ENCODE measurements around the gene DDR2. TPM values are rescaled to one million over a fixed set of nuclear protein-coding genes. Genes with fewer than 3 reads are reported as not detected.

Gene DDR2
- total RNA-seq, 1 donor from 2014 or later: 4.7 TPM

- no peak for TF ChIP-seq CTCF (IDR thresholded peaks at IDR 0.05; ENCODE audit: insufficient read depth, low read length, severe bottlenecking)
- no peak for FAIRE-seq
- Histone ChIP-seq H3K36me3 (ENCODE audit: control insufficient read depth, insufficient read depth, low read length) (no peaks in the 10 kb centered on the region), H3K27me3 (ENCODE audit: control insufficient read depth, insufficient read depth, low read length) (no peaks in the 10 kb centered on the region), H3K4me3 (ENCODE audit: low read depth, low read length) (no peak overlapping the region)
- no peak for DNase-seq (ENCODE audit: low read depth)
Observed at GRCh38 chr1:162702628-162703027, 70.4 kb downstream of the DDR2 start.

- Histone ChIP-seq H3K27me3 (ENCODE audit: control insufficient read depth, insufficient read depth, low read length) (no peaks in the 10 kb centered on the region), H3K36me3 (ENCODE audit: control insufficient read depth, insufficient read depth, low read length) (no peaks in the 10 kb centered on the region), H3K4me3 (ENCODE audit: low read depth, low read length) (no peak overlapping the region)
- DNase-seq (ENCODE audit: low read depth) (no peak), FAIRE-seq (no peak)
- no peak for TF ChIP-seq CTCF (IDR thresholded peaks at IDR 0.05; ENCODE audit: insufficient read depth, low read length, severe bottlenecking)
Observed at GRCh38 chr1:162703708-162704107, 71.4 kb downstream of the DDR2 start.

- DNase-seq (ENCODE audit: low read depth) (no peak), FAIRE-seq (no peak)
- no peak overlapping the region for H3K4me3 ChIP-seq (ENCODE audit: low read depth, low read length)
- no peaks in the 10 kb centered on the region for H3K27me3 ChIP-seq (ENCODE audit: control insufficient read depth, insufficient read depth, low read length)
- H3K36me3 ChIP-seq (ENCODE audit: control insufficient read depth, insufficient read depth, low read length): no peaks in the 10 kb centered on the region
- TF ChIP-seq CTCF (IDR thresholded peaks at IDR 0.05; ENCODE audit: insufficient read depth, low read length, severe bottlenecking): no peak
Observed at GRCh38 chr1:162704673-162705424, 72.6 kb downstream of the DDR2 start.

DNA sequence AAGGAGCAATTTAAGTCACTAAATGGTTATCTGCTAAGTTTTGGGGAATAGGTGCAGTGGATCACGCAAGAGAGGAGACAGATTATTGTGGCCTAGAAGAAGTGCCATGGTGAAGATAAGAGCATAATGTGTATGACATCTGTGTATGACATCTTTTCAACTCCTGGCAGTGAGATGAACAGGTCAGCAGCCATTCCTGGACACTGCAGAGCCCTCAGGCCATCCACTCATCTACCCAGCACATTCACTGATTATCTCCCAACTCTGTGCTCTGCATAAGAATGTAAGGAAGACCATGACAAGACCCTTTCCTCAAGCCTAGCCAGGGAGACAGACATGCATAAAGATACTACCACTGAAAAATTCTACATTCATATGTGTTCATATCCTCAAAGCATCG lies 73.7 kb downstream of the DDR2 start:
- no peak for DNase-seq (ENCODE audit: low read depth)
- no peak overlapping the region for H3K4me3 ChIP-seq (ENCODE audit: low read depth, low read length)
- no peak for TF ChIP-seq CTCF (IDR thresholded peaks at IDR 0.05; ENCODE audit: insufficient read depth, low read length, severe bottlenecking)
- FAIRE-seq: no peak
- no peaks in the 10 kb centered on the region for H3K27me3 ChIP-seq (ENCODE audit: control insufficient read depth, insufficient read depth, low read length)
- no peaks in the 10 kb centered on the region for H3K36me3 ChIP-seq (ENCODE audit: control insufficient read depth, insufficient read depth, low read length)

GRCh38 chr1:162706606-162707005 lies 74.3 kb downstream of the DDR2 start:
- Histone ChIP-seq H3K4me3 (ENCODE audit: low read depth, low read length) (no peak overlapping the region), H3K27me3 (ENCODE audit: control insufficient read depth, insufficient read depth, low read length) (no peaks in the 10 kb centered on the region), H3K36me3 (ENCODE audit: control insufficient read depth, insufficient read depth, low read length) (no peaks in the 10 kb centered on the region)
- DNase-seq (ENCODE audit: low read depth) (no peak), FAIRE-seq (no peak)
- TF ChIP-seq CTCF (IDR thresholded peaks at IDR 0.05; ENCODE audit: insufficient read depth, low read length, severe bottlenecking): no peak

DNA sequence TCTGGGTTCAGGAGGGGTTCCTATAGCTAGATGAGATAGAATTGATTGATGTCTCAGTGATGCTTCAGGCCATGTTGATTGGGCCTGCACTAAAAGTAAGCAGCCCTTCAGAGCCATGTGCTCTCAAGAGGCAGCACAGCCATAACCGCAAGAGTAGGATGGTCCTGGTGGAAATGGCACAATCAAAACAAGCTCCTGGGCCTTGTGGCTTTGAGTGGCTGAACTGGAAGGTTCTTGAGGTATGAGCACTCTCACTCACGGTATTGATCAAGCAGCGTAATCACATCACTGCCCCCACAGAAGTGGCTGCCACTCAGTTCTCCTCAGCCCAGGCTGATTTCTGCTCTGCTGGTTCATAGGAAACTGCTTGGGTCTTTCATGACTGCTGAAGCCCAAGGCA lies 76.0 kb downstream of the DDR2 start:
- TF ChIP-seq CTCF (IDR thresholded peaks at IDR 0.05; ENCODE audit: insufficient read depth, low read length, severe bottlenecking): no peak
- no peaks in the 10 kb centered on the region for H3K27me3 ChIP-seq (ENCODE audit: control insufficient read depth, insufficient read depth, low read length)
- H3K36me3 ChIP-seq (ENCODE audit: control insufficient read depth, insufficient read depth, low read length): no peaks in the 10 kb centered on the region
- FAIRE-seq (no peak), DNase-seq (ENCODE audit: low read depth) (no peak)
- H3K4me3 ChIP-seq (ENCODE audit: low read depth, low read length): no peak overlapping the region
